H9 (cell line): ENCODE measurements around the gene SOX8. TPM values are rescaled to one million over a fixed set of nuclear protein-coding genes. Genes with fewer than 3 reads are reported as not detected.

Experiments used
- DNase-seq: peaks from one replicate; pipeline ENCODE4 v3.0.0-alpha.2; 2017
- H2AFZ ChIP-seq: one replicate; pipeline ENCODE4 v1.6.1; 2013; ENCODE audit warnings: mild to moderate bottlenecking, low read length, control low read depth, moderate library complexity
- H2AK5ac ChIP-seq: 2 replicates; pipeline ENCODE4 v1.6.1; 2013; ENCODE audit warnings: low read length, control low read depth, mixed read lengths; ENCODE audit not compliant: insufficient read length
- H2BK120ac ChIP-seq: one replicate; pipeline ENCODE4 v1.6.1; 2013; ENCODE audit warnings: low read depth, mild to moderate bottlenecking, low read length, control low read depth, inconsistent platforms; ENCODE audit not compliant: poor library complexity, severe bottlenecking
- H2BK12ac ChIP-seq: 2 replicates; pipeline ENCODE4 v1.6.1; 2013; ENCODE audit warnings: low read length, control low read depth, mixed read lengths, low read depth; ENCODE audit not compliant: insufficient read length
- H2BK15ac ChIP-seq: 2 replicates; pipeline ENCODE4 v1.6.1; 2013; ENCODE audit warnings: low read depth, low read length, control low read depth
- H2BK20ac ChIP-seq: one replicate; pipeline ENCODE4 v1.6.1; 2013; ENCODE audit warnings: low read depth, mild to moderate bottlenecking, low read length, control low read depth, inconsistent platforms; ENCODE audit not compliant: poor library complexity, severe bottlenecking
- H2BK5ac ChIP-seq: 2 replicates; pipeline ENCODE4 v1.6.1; 2013; ENCODE audit warnings: low read length, control low read depth, mixed read lengths; ENCODE audit not compliant: insufficient read length
- H3K14ac ChIP-seq: 2 replicates; pipeline ENCODE4 v1.6.1; 2013; ENCODE audit warnings: low read length, control low read depth; ENCODE audit not compliant: insufficient read depth
- H3K18ac ChIP-seq: 2 replicates; pipeline ENCODE4 v1.6.1; 2013; ENCODE audit warnings: low read depth, mild to moderate bottlenecking, mixed read lengths, low read length, control low read depth; ENCODE audit not compliant: insufficient read length
- H3K23ac ChIP-seq: 2 replicates; pipeline ENCODE4 v1.6.1; 2013; ENCODE audit warnings: low read length, control low read depth, mixed read lengths, low read depth; ENCODE audit not compliant: insufficient read length
- H3K23me2 ChIP-seq: 2 replicates; pipeline ENCODE4 v1.6.1; 2013; ENCODE audit warnings: low read depth, mild to moderate bottlenecking, mixed read lengths, low read length, control low read depth; ENCODE audit not compliant: insufficient read length, poor library complexity, severe bottlenecking
- H3K27ac ChIP-seq: 2 replicates; pipeline ENCODE4 v1.5.1; 2013; ENCODE audit warnings: low read length, control low read depth, mixed read lengths, low read depth; ENCODE audit not compliant: insufficient read length
- H3K27me3 ChIP-seq: 2 replicates; pipeline ENCODE4 v1.6.1; 2013; ENCODE audit warnings: low read length, control low read depth, inconsistent platforms; ENCODE audit not compliant: insufficient read depth
- H3K4ac ChIP-seq: 2 replicates; pipeline ENCODE4 v1.6.1; 2013; ENCODE audit warnings: low read depth, mild to moderate bottlenecking, control low read depth, inconsistent platforms, low read length, moderate library complexity
- H3K4me1 ChIP-seq: 2 replicates; pipeline ENCODE4 v1.6.1; 2013; ENCODE audit warnings: low read length, control low read depth, inconsistent platforms; ENCODE audit not compliant: insufficient read depth
- H3K4me2 ChIP-seq: 2 replicates; pipeline ENCODE4 v1.6.1; 2013; ENCODE audit warnings: low read length, control low read depth, mixed read lengths; ENCODE audit not compliant: insufficient read length, insufficient read depth
- H3K56ac ChIP-seq: 2 replicates; pipeline ENCODE4 v1.6.1; 2013; ENCODE audit warnings: low read depth, mild to moderate bottlenecking, mixed read lengths, low read length, control low read depth; ENCODE audit not compliant: insufficient read length
- H3K79me1 ChIP-seq: 2 replicates; pipeline ENCODE4 v1.6.1; 2013; ENCODE audit warnings: low read depth, mild to moderate bottlenecking, moderate library complexity, low read length, control low read depth, inconsistent platforms; ENCODE audit not compliant: insufficient read depth, poor library complexity, severe bottlenecking
- H3K79me2 ChIP-seq: 2 replicates; pipeline ENCODE4 v1.6.1; 2013; ENCODE audit warnings: low read length, control low read depth, inconsistent platforms; ENCODE audit not compliant: insufficient read depth
- H3K9ac ChIP-seq: 2 replicates; pipeline ENCODE4 v1.6.1; 2013; ENCODE audit warnings: low read length, control low read depth, mixed read lengths; ENCODE audit not compliant: insufficient read length; ENCODE audit errors: extremely low read depth
- H3K9me3 ChIP-seq: one replicate; pipeline ENCODE4 v1.6.1; 2013; ENCODE audit warnings: low read depth, low read length, inconsistent platforms; ENCODE audit not compliant: control insufficient read depth
- H3T11ph ChIP-seq: one replicate; pipeline ENCODE4 v1.6.1; 2013; ENCODE audit warnings: mild to moderate bottlenecking, low read length, control low read depth, inconsistent platforms
- H4K20me1 ChIP-seq: one replicate; pipeline ENCODE4 v1.6.1; 2013; ENCODE audit not compliant: control insufficient read depth, insufficient read length, insufficient read depth
- H4K5ac ChIP-seq: 2 replicates; pipeline ENCODE4 v1.6.1; 2013; ENCODE audit warnings: low read depth, mild to moderate bottlenecking, mixed read lengths, low read length, control low read depth; ENCODE audit not compliant: insufficient read length
- H4K8ac ChIP-seq: replicated peaks from 2 replicates; pipeline ENCODE4 v1.6.1; 2013; ENCODE audit warnings: low read length, control low read depth, mixed read lengths, low read depth; ENCODE audit not compliant: insufficient read length
- H4K91ac ChIP-seq: 2 replicates; pipeline ENCODE4 v1.6.1; 2013; ENCODE audit warnings: low read depth, mild to moderate bottlenecking, moderate library complexity, mixed read lengths, low read length, control low read depth; ENCODE audit not compliant: insufficient read length
- H3K27ac Mint-ChIP-seq, 3 experiments: 2 replicates in 2 of 3; 3 replicates in 1 of 3; pipeline ENCODE4 v1.8.0; 2020 to 2021; ENCODE audit warnings: mixed read lengths in 3 of 3, mild to moderate bottlenecking in 1 of 3, moderate library complexity in 1 of 3
- H3K27me3 Mint-ChIP-seq: 2 replicates; pipeline ENCODE4 v1.8.0; 2021; ENCODE audit warnings: low read depth, mild to moderate bottlenecking, moderate library complexity, mixed read lengths
- H3K36me3 Mint-ChIP-seq, 3 experiments: 2 replicates in 2 of 3; 3 replicates in 1 of 3; pipeline ENCODE4 v1.8.0; 2020 to 2021; ENCODE audit warnings: low read depth in 3 of 3, mixed read lengths in 3 of 3; ENCODE audit not compliant: insufficient read depth in 1 of 3
- H3K4me1 Mint-ChIP-seq, 2 experiments: 2 replicates each; pipeline ENCODE4 v1.8.0; 2020; ENCODE audit warnings: mixed read lengths in 2 of 2
- H3K4me3 Mint-ChIP-seq, 2 experiments: 2 replicates in 1 of 2; 3 replicates in 1 of 2; pipeline ENCODE4 v1.8.0; 2020 to 2021; ENCODE audit warnings: mild to moderate bottlenecking in 2 of 2, mixed read lengths in 2 of 2, moderate library complexity in 1 of 2
- H3K9me3 Mint-ChIP-seq, 2 experiments: 2 replicates in 1 of 2; 3 replicates in 1 of 2; pipeline ENCODE4 v1.8.0; 2020; ENCODE audit warnings: mild to moderate bottlenecking in 2 of 2, mixed read lengths in 2 of 2, moderate library complexity in 1 of 2
- WGBS: extraction: QIAGEN DNeasy Blood & Tissue Kit; methylation state at CpG from one replicate; pipeline ENCODE4 v1.1.7; 2013; ENCODE audit warnings: missing lambda C conversion rate, low lambda C conversion rate, mixed read lengths; ENCODE audit not compliant: insufficient read length; ENCODE audit errors: extremely low coverage; 5-methylcytosine and 5-hydroxymethylcytosine counted together
- total RNA-seq: library from RNA; stranded (reverse); gene quantifications from 2 replicates; pipeline ENCODE4 v1.2.1, GENCODE V29; 2021
- TF ChIP-seq, protein P1 (sequence below): fragments of 200-600 bp; sonication (generic); conservative IDR thresholded peaks from 3 replicates; pipeline ENCODE4 v1.8.0; 2021; ENCODE audit warnings: antibody characterized with exemption, mild to moderate bottlenecking

The SOX8 gene
- total RNA-seq, 1 experiment from 2014 or later: 8.9 TPM

DNA sequence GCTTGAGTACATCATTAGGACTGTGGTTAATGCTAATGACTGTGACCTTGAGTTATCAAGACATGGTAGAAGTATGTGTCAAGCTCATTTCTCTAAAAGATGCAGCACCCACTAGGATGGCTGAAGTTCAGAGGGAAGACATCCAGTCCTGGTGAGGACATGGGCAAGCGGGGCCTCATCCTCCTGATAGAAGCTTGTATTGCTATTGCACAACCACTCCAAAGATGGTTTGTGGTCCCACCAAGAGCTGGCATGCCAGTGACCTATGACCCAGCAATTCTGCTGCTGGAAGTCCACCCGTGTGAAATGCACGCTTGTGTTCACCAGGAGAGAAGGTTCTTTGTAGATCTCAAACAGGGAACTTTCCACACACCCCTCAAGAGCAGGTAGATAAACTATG is 14.2 kb downstream of the SOX8 start:
- no peak overlapping the region; a peak in 1 of 7 replicates for H3K27ac Mint-ChIP-seq
- Histone ChIP-seq H3K27me3 (no peaks in the 10 kb centered on the region), H3K18ac (no peak overlapping the region), H2BK120ac (no peak overlapping the region), H3K4me2 (no peak overlapping the region), H3K79me1 (no peaks in the 10 kb centered on the region), H3T11ph (no peak overlapping the region), H3K9ac (no peak overlapping the region), H3K4ac (no peak overlapping the region), H2BK20ac (no peak overlapping the region), H3K9me3 (peaks cover 7% of the 10 kb centered on the region), H3K4me1 (no peaks in the 10 kb centered on the region), H3K23ac (no peak overlapping the region), H4K8ac (no peak overlapping the region), H4K20me1 (no peaks in the 10 kb centered on the region), H3K56ac (no peak overlapping the region), H2AK5ac (no peak overlapping the region), H4K5ac (no peak overlapping the region), H2BK15ac (no peak overlapping the region), H3K14ac (no peak overlapping the region), H2BK12ac (no peak overlapping the region), H2BK5ac (no peak overlapping the region), H4K91ac (no peak overlapping the region), H3K23me2 (no peaks in the 10 kb centered on the region), H3K79me2 (no peaks in the 10 kb centered on the region), H3K27ac (no peak overlapping the region), H2AFZ (no peak overlapping the region)
- H3K9me3 Mint-ChIP-seq: no peaks in the 10 kb centered on the region
- H3K36me3 Mint-ChIP-seq: no peaks in the 10 kb centered on the region; a peak in 1 of 7 replicates
- peaks cover 12 to 20% of the 10 kb centered on the region in 2 experiments for H3K4me1 Mint-ChIP-seq
- H3K4me3 Mint-ChIP-seq: no peak overlapping the region
- DNase-seq: no peak
- TF ChIP-seq, protein P1, sequence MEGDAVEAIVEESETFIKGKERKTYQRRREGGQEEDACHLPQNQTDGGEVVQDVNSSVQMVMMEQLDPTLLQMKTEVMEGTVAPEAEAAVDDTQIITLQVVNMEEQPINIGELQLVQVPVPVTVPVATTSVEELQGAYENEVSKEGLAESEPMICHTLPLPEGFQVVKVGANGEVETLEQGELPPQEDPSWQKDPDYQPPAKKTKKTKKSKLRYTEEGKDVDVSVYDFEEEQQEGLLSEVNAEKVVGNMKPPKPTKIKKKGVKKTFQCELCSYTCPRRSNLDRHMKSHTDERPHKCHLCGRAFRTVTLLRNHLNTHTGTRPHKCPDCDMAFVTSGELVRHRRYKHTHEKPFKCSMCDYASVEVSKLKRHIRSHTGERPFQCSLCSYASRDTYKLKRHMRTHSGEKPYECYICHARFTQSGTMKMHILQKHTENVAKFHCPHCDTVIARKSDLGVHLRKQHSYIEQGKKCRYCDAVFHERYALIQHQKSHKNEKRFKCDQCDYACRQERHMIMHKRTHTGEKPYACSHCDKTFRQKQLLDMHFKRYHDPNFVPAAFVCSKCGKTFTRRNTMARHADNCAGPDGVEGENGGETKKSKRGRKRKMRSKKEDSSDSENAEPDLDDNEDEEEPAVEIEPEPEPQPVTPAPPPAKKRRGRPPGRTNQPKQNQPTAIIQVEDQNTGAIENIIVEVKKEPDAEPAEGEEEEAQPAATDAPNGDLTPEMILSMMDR: no peak
- WGBS: no CpG with 5 or more reads among the region's 3 CpGs
- H3K27me3 Mint-ChIP-seq: peaks cover 13% of the 10 kb centered on the region
